HG03521 (cell line): ENCODE results near the gene VDAC1.
"Not testable (repeated sequence)": the region's sequence is repeated elsewhere in the genome, so short reads cannot be mapped to it uniquely, and the experiment has no call there.

Experiments
- ATAC-seq: cut with Tn5 transposase; IDR thresholded peaks from one replicate; pipeline ENCODE4 v1.9.1; 2021; ENCODE audit warnings: mild to moderate bottlenecking, moderate library complexity; ENCODE audit not compliant: unreplicated experiment

The VDAC1 gene

DNA sequence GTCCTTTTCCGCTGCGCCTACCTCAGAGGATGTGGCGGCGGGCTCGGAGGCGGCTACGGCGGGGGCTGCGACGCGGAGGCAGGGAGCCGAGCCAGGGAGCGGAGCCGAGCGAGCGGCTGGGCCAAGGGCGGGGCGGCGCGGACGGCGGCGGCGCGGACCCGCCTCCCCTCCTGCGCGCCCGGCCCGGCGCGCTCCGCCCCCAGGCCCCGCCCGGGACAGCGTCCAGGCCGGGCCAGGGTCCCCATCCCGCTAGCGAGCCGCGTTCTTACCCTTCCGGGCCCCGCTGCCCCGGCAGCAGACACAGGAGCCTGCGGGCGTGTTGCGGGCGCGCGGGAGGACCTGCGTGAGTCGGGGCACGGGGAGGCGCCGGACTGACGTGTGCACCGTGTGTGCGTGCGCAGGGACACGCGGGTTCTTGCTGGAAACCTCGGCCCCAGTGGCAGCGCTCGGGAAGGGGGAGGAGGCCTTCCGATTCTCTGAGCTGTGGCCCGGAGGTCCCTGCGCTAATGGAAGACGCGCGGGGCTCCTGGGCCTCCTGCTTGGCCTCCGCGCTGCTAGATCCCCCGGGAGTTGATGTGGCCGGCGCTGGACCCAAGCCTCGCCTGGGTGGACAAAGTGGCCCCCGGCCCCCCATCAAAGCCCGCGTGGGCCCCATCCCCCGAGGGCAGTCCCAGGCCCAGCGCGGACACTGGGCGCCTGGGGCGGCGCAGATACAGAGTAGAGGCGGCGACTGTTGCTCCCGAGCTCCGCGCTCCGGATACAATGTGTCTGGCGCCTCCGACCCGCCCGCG is at the start of gene VDAC1:
Gene VDAC1 (minus strand): TSS at position 350 of the 791 bp plus-strand sequence. CDS start 11,963 bp downstream, outside the sequence.
- ATAC-seq, result peak; percentile 82

DNA sequence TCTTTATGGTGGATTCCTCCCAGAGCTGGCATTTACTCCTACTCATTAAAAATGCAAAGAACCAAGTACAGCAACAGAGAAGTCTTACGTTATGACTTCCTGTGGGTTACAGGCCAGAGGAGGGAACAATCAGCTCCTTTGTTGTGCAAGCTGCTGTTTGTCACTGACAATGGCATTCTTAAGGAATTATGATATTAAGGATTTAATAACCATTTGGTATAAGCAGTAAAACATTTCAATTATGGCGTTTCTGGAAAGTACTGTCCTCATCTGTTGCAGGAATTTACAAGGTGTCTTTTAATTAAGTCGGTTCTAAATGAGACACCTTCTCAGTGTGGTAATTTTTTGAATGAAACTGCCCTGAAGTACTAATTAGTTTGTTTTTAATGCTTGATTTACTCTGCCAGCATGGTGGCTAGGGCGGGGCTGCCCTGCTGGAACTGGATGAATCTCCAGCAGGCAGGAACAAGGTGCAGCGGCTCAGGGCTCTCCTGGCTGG is 49.1 kb upstream of the VDAC1 start:
- ATAC-seq, result no peak

DNA sequence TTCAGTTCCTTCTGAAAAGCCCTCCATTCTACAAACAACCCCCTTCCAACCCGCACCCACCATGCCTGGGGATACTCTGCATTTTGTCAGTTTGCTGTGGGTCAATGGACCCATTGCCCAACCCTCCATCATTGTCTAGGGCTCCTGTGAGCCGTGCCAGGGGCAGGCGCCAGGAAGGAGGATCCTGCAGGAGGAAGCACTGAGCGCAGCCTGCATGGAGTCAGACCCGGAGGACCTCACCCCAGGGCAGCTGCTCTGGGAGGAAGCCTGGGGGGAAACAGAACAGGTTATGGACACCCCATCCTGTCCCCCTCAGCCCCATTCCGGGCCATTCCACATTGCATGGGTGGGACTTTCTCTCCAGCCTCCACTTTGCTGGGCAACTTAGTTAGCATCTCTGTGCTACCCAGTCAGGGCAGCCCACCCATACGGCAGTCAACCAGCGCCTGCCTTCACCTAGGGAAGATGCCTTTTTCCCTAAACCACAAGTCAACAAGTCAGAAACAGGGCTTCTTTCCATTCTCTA is 48.6 kb upstream of the VDAC1 start:
- ATAC-seq, result no peak

DNA sequence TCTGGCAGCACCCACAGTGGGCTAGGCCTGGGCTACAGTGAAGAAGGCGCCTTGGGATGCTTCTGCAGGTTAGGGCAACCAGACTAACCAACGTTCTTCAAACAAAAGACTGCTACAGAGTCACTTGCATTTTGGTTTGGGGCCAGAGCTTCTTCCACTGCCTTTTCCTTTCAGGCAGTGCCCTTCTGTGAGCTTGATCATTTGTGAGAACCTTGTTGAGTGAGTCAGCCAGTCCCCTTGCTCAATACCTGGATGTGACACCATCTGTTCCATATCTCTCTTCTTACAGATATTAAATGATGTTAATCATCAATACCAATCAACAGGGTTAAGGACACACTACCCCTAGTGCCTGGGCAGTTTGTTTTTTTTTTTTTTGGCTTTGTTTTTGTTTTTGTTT is 46.5 kb upstream of the VDAC1 start:
- no peak for ATAC-seq

DNA sequence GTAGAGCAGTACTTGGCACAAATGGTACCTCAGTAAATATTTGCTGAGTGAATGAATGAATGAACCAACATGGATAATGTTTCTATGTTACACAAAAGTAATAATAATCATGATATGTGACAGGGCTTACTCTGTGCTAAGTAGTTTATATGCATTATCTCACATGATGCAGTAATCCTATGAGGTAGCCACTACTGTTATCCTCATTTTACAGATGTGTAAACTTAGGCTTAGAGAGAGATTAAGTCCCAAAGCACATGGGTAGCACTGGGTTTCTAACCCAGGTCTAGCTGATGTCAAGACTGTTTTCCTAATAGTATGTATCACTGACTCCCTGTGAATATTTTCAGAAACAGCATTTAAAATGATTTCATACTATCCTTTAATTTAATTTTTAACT is 44.1 kb upstream of the VDAC1 start:
- ATAC-seq, result no peak

DNA sequence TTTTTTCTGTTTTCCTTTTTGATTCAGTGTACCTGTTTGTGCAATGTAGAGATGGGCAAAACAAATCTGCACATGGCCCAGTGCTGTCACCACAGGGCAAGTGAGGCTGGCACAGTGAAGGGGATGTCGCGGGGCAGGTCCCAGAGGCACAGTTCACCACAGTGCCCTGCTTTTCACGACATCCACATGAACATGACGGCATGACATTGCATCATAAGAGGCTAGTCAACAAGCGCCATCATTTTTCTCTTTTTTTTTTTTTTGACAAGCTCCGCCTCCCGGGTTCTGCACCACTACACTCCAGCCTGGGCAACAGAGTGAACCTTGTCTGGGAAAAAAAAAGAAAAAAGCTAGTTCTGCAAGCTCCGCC is 42.9 kb upstream of the VDAC1 start:
- no peak for ATAC-seq

DNA sequence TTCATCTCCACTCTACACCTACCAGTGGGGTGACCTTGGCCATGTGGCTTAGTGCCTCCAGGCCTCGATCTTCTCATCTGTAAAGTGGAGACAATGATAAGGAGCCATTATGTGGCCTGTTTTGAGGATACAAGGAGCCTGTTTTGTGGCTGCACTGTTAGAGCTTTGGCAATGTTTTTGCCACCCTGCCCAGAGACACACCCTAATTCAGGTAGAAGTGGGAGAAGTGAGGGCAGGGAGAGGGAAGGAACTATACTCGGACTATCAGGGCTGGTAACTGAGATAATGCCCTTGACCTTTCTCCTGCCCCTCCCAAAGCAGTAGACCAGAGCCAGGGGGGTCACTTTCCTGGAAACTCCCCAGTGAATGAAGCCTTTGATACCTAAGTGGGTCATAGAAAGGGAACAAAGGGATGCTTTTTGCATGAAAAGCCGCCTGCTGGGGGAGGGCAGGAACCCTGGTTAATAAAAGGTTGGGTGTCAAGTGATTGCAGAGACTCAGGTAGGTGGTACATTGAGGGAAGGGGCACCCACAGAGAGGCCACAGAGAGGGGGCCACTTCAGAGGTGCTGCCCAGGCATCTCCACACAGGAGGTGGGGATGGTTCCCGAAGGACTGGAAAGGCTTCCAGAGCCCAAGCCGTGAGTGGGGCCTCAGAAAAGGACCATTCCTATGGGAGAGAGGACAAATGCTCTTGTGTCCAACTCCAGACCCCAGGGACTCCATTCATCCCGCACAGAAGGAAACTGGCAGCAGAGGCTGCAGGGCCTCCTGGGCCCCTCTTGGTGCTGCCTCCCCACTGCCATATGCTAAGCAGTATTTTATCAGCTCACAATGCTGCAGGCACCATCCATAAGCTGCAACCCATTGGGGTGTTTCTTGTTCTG is 42.3 kb upstream of the VDAC1 start:
- no peak for ATAC-seq

DNA sequence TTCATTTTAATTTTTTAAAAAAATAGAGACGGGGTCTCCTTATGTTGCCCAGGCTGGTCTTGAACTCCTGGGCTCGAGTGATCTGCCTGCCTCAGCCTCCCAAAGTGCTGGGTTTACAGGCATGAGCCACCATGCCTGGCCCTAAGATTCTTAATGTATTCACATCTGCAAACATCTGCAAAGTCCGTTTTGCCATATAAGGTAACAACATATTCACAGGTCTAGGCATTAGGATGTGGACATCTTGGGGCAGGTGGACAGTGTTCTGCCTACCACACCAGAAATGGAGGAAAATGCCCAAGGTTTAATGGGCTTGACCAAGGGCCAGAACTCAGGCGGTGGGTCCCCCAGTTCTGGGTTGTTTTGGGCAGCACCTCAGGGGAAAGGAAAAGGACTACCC is 41.6 kb upstream of the VDAC1 start:
- ATAC-seq, result no peak

DNA sequence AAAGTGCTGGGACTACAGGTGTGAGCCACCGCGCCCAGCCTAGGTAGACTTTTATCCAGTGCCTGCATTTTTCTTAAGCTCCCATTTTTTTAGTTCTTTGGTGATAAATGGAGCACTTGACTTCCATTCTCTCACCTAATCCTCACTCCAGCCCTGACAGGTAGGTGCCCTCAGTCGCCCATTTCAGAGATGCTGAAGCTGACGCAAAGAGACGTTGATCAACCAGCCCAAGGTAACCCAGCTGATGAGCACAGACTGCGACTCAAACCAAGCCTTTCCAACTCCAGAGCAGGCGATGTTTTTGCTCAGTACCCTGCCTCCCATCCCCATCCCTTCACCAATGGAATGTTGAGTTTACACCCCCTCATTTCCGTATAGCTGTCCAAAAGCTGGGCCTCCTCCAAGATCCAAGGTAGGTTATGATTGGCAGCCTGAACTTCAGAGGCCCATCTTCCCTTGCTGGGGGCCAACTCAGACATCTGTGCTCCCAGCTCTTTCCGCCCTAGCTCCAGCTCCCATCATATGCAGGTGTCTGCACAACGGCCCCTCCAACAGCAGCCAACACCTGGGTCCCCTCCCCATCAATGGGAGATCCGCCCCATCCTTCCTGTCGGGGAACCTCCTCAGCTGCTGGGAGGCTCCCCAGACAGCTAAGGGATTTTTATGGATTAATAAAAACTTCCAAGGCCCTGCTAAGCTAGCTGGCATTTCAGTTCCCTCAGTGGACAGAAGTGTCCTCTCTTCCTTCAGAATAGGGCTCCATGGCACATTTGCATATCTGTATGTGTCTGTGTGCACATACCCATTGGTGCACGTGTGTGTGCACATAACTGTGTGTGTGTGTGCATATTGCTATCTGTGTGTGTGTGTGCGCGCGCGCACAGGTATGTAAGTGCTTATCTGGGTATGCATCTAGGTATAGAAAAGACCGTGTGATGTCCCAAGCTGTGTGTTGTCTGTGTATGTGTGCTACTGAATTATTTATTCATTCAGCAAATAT is 39.3 kb upstream of the VDAC1 start:
- no peak for ATAC-seq

DNA sequence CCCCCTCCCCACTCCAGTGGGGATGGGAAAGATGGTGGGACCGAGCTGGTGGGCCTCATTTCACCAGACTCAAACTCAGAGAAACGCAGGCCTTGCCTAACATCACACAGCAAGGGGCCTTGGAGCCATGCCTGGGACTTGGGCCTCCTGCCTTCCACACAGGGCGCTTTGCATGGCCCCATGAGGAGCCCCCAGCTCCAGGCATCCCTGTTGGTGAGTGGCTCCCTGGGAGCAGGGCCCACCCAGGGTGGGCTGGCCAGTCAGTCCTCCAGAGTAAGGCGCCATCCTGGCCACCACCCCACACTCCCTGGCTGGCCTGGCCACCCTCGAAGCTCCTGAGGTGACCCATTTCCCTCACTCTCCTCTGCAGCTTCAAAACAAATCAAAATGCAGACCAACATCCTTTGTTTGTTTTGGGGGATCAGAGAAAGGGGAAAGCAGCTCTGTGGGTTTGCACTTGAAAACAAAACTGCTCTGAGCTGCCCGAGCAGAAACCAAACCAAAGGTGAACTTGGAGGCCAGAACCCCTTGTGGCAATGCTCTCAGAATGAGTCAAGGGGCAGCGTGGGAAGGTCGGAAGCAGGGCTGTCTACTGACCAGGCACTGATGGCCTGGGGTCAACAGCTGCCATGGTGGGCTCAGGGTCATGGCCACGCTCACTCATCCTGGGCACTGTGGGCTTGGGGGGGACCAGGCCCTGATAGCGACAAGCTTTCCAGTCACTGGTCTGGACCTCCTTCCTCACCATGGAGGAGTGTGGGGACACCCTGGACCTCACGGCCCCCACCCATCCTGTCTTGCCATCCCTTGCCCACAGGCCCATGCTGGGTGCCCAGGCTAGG is 37.0 kb upstream of the VDAC1 start:
- ATAC-seq, result peak; percentile 51

DNA sequence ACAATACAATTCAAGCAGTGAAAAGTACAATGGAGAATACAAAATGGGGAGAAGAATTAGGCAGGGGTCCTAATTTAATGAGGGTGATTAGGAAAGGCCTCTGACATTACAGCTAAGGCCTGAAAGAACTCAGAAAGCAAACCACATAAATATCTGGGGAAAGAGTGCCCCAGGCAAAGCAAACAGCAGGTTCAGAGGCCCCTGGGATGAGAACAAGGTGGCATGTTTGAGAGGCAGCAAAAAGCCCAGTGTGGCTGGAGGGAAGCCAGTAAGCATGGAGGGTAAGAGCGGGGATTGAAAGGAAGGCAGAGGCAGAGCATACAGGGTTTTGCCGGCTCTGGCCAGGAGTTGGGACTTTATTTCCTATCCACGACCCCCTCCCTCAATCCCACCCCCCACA is 33.4 kb upstream of the VDAC1 start:
- no peak for ATAC-seq

DNA sequence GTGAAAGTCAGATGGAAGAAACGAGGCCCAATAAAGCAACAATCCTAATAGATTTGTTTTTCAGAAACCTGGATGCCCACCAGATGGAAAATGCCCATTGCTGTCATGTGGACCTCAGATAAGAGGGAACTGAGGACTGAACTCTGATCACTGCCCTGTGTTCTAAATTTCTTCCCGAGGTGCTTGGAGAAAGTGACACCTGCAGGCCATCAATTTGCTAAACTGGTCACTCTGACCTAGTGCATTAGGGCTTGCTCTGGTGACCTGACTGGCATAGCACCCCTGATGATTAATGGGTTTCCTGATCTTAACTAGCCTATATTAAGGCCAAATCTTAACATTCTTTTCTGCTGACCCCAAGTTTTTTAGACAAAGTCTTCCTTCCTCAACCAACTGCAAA is 32.4 kb upstream of the VDAC1 start:
- ATAC-seq, result no peak

- no peak for ATAC-seq
These were observed 29.6 kb upstream of the VDAC1 start for GRCh38 chr5:134034326-134034725.

- not testable (repeated sequence) for ATAC-seq
These were observed 25.7 kb upstream of the VDAC1 start for GRCh38 chr5:134030303-134030964.

GRCh38 chr5:134029156-134029555 is 24.4 kb upstream of the VDAC1 start:
- no peak for ATAC-seq

GRCh38 chr5:134028496-134028895 is 23.7 kb upstream of the VDAC1 start:
- ATAC-seq, result no peak

- ATAC-seq, result no peak
These were observed 22.5 kb upstream of the VDAC1 start for GRCh38 chr5:134027288-134027615.

GRCh38 chr5:134026521-134027287 is 21.9 kb upstream of the VDAC1 start:
- ATAC-seq, result no peak
